GM20000 (cell line): ENCODE data around the gene P2RY11.

Experiments used
- DNase-seq: peaks from one replicate; pipeline ENCODE4 v3.0.0; 2012; ENCODE audit warnings: low spot score
- TF ChIP-seq, protein P1 (sequence below): IDR thresholded peaks from 2 replicates; pipeline ENCODE4 v1.5.1; 2012; ENCODE audit warnings: mild to moderate bottlenecking, control low read depth; ENCODE audit errors: extremely low read depth, missing control alignments

P2RY11 gene

DNA sequence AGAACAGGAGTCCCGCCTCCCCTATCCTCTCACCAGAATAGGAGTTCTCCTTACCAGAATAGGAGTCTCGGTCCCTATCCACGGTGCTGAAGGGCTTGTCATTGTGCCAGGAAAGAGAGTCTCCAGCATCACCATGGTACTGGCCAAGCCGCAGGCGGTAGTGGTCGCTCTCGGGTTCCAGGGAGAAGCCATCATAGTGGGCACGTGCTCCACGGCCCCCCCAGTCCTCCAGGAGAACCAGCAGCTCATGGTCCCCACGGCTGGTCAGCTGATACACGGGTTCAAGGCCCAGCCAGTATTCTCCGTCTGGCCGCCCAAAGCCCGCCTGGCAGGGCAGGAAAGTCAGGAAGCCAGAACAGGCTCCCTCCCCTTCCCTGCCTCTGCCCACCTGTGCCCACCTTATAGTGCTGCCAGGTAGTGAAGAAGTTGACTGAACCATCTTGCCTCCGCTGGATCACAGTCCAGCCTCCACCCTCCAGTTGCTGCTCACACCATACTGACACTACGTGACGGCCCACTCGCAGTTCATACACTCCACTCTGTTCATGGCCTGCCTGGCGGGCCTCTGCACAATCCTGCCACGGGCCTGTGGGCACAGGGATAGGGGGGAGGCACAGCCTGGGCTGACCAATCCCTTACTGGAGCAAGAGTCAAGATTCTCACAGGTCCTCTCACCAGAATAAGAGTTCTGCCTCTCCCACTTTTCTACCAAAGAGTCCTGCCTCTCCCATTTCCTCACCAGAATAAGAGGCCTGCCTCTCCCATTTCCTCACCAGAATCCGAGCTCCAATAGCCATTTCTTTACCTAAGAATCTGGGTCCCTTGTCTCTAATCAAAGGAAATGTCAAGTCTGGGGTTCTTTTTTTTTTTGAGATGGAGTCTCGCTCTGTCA lies 18.0 kb upstream of the P2RY11 start:
- DNase-seq = no peak
- TF ChIP-seq, protein P1, sequence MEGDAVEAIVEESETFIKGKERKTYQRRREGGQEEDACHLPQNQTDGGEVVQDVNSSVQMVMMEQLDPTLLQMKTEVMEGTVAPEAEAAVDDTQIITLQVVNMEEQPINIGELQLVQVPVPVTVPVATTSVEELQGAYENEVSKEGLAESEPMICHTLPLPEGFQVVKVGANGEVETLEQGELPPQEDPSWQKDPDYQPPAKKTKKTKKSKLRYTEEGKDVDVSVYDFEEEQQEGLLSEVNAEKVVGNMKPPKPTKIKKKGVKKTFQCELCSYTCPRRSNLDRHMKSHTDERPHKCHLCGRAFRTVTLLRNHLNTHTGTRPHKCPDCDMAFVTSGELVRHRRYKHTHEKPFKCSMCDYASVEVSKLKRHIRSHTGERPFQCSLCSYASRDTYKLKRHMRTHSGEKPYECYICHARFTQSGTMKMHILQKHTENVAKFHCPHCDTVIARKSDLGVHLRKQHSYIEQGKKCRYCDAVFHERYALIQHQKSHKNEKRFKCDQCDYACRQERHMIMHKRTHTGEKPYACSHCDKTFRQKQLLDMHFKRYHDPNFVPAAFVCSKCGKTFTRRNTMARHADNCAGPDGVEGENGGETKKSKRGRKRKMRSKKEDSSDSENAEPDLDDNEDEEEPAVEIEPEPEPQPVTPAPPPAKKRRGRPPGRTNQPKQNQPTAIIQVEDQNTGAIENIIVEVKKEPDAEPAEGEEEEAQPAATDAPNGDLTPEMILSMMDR = no peak

DNA sequence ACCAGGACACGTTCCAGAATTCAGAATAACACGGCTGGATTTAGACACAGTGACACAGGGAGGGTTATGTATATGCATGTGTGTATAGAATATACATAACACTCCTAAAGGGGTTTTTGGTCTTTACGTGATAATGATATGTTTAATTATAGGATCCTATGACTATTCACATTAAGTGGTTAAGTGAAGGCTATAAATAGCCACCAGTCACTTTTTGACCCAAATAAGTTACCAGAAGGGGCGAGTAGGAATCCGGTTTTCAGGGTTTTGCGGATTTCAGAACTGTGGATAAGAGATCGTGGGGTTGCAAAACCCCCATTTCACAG lies 15.9 kb upstream of the P2RY11 start:
- TF ChIP-seq, protein P1 = no peak
- DNase-seq = no peak

- peak; percentile 99 for DNase-seq
- TF ChIP-seq, protein P1 = no peak
Measured at GRCh38 chr19:10095948-10096614, 15.4 kb upstream of the P2RY11 start.

DNA sequence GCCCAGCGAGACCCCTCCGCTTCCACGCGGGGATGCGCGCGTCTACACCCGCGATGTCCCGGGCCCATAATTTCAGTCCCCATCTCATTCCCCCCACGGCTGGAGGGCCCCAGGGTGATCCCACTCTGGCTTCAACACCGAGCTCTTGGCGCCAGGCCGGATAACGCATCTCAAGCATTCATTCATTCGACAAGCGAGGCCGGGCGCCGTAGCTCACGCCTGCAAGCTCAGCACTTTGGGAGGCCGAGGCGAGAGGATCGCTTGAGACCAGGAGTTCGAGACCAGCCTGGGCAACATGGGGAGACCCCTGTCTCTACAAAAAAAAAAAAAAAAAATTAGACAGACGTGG lies 14.9 kb upstream of the P2RY11 start:
- no peak for DNase-seq
- TF ChIP-seq, protein P1 = no peak

GRCh38 chr19:10100163-10100785 lies 11.2 kb upstream of the P2RY11 start:
- TF ChIP-seq, protein P1 = no peak
- no peak for DNase-seq

- TF ChIP-seq, protein P1 = no peak
- peak; percentile 75 for DNase-seq
Measured at GRCh38 chr19:10102787-10103236, 8.7 kb upstream of the P2RY11 start.

DNA sequence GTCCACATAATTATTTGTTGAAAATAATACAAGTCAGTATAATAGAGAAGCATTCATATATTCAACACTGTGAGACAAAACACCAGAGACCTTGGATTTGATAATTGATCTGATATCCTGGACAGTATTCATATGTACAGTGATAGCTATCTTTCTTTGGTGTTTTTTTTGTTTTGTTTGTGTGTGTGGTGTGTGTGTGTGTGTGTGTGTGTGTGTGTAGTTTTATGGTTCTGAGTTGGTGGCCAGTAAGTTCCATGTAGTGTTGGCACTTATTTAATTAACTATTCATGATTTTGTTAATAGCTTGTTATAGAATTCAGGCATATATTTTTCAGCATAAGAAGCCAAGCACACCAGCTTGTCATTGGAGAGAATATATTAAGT lies 7.4 kb upstream of the P2RY11 start:
- TF ChIP-seq, protein P1 = no peak
- DNase-seq = no peak
